HepG2 (cell line): Measurements from ENCODE around the gene MTMR8. TPM values are rescaled to one million over a fixed set of nuclear protein-coding genes. Genes with fewer than 3 reads are reported as not detected.

Experiments used
- ATAC-seq: fragments of 200-7000 bp; cut with Tn5 transposase; 3 replicates; pipeline ENCODE4 v1.9.1; 2020; ENCODE audit warnings: mild to moderate bottlenecking, moderate library complexity
- BruUV-seq: library from RNA; stranded (reverse); fragments of 400-500 nt; replicated peaks from 2 replicates; lab custom pipeline; 2021; lab: Mats Ljungman, UMichigan
- CTCF ChIA-PET: fragments of 300-600 bp; formaldehyde crosslinking; extraction: SDS; loops from one replicate; lab custom pipeline; 2021; ENCODE audit warnings: low total read pairs, inconsistent platforms, low intra/inter-chr PET ratio; lab: Yijun Ruan, JAX
- POLR2A ChIA-PET: fragments of 350-600 bp; sonication (Branson Sonifier 250); formaldehyde crosslinking; loops from one replicate; lab custom pipeline; 2020; ENCODE audit warnings: antibody characterized with exemption, inconsistent platforms; lab: Yijun Ruan, JAX
- DNase-seq: peaks from one replicate; pipeline ENCODE4 v3.0.0-alpha.2; 2015; ENCODE audit warnings: low spot score
- FAIRE-seq: peaks from 3 replicates; lab custom pipeline; 2011; peaks lifted over from hg19 to GRCh38; lab: Jason Lieb, UNC
- H2AFZ ChIP-seq: one replicate; pipeline ENCODE4 v1.6.1; 2011; ENCODE audit warnings: low read length, inconsistent platforms
- H3K27ac ChIP-seq: fragments of 300-600 bp; 3 replicates; pipeline ENCODE4 v1.8.0; 2011; ENCODE audit warnings: mixed run types, mild to moderate bottlenecking, mixed read lengths, low read length, inconsistent platforms; ENCODE audit not compliant: insufficient read depth; ENCODE audit errors: extremely low read length
- H3K27me3 ChIP-seq, 2 experiments: fragments of 200-600 bp in 1 of 2; 2 replicates in 1 of 2; 3 replicates in 1 of 2; pipeline versions ENCODE4 v1.6.0 to v1.8.0; 2011; ENCODE audit warnings: low read length in 2 of 2, mild to moderate bottlenecking in 2 of 2, moderate library complexity in 2 of 2, inconsistent platforms in 1 of 2; ENCODE audit not compliant: insufficient read depth in 2 of 2, control insufficient read depth in 1 of 2
- H3K36me3 ChIP-seq, 2 experiments: fragments of 200-600 bp in 1 of 2; replicated peaks in 1 of 2; 2 replicates in 1 of 2; 3 replicates in 1 of 2; pipeline versions ENCODE4 v1.5.1 to v1.8.0; 2011; ENCODE audit warnings: low read length in 2 of 2, inconsistent platforms in 1 of 2; ENCODE audit not compliant: insufficient read depth in 2 of 2, control insufficient read depth in 1 of 2
- H3K4me1 ChIP-seq: 2 replicates; pipeline ENCODE4 v1.5.1; 2012; ENCODE audit warnings: low read length, inconsistent platforms; ENCODE audit not compliant: insufficient read depth
- H3K4me2 ChIP-seq: 2 replicates; pipeline ENCODE4 v1.6.0; 2011; ENCODE audit warnings: low read depth, low read length, inconsistent platforms
- H3K4me3 ChIP-seq, 3 experiments: fragments of 200-600 bp in 1 of 3; sonication (generic), shearing (Covaris generic) in 1 of 3; replicated peaks in 1 of 3; 2 replicates each; pipeline ENCODE4 v1.5.1; 2011 to 2016; ENCODE audit warnings: low read length in 3 of 3, inconsistent platforms in 2 of 3, low read depth in 2 of 3, mild to moderate bottlenecking in 2 of 3, control low read depth in 1 of 3, mixed read lengths in 1 of 3; ENCODE audit not compliant: insufficient read depth in 1 of 3
- H3K79me2 ChIP-seq: one replicate; pipeline ENCODE4 v1.6.1; 2011; ENCODE audit warnings: low read length, inconsistent platforms; ENCODE audit not compliant: insufficient read depth
- H3K9ac ChIP-seq: 2 replicates; pipeline ENCODE4 v1.6.0; 2011; ENCODE audit warnings: mild to moderate bottlenecking, low read depth, low read length, inconsistent platforms; ENCODE audit not compliant: insufficient read depth
- H3K9me3 ChIP-seq: 2 replicates; pipeline ENCODE4 v1.5.1; 2012; ENCODE audit warnings: mild to moderate bottlenecking, low read length
- H4K20me1 ChIP-seq: 2 replicates; pipeline ENCODE4 v1.6.0; 2011; ENCODE audit warnings: inconsistent platforms, mild to moderate bottlenecking, low read length, moderate library complexity; ENCODE audit not compliant: insufficient read depth
- IRF2 ChIP-seq: IDR thresholded peaks from 2 replicates; pipeline ENCODE4 v1.6.1; 2018; ENCODE audit warnings: missing genetic modification reagents, missing compliant biosample characterization
- MAFF ChIP-seq: IDR thresholded peaks from 2 replicates; pipeline ENCODE4 v1.6.1; 2011; ENCODE audit warnings: low read depth, low read length, improper control_type of control experiment
- MAFK ChIP-seq, 2 experiments: IDR thresholded peaks in 1 of 2; conservative IDR thresholded peaks in 1 of 2; 2 replicates each; pipeline ENCODE4 v1.6.1; 2011; ENCODE audit warnings: improper control_type of control experiment in 2 of 2, low read length in 2 of 2
- ZNF232 ChIP-seq: sonication (generic); formaldehyde crosslinking; IDR thresholded peaks from 2 replicates; pipeline ENCODE4 v1.4.0; 2020; ENCODE audit warnings: missing genetic modification reagents, borderline replicate concordance
- ZNF572 ChIP-seq: sonication (generic); formaldehyde crosslinking; IDR thresholded peaks from 2 replicates; pipeline ENCODE4 v1.5.1; 2020; ENCODE audit warnings: mild to moderate bottlenecking, missing genetic modification reagents
- WGBS: methylation state at CpG from one replicate; pipeline ENCODE4 v1.1.6; 2017; ENCODE audit warnings: low lambda C conversion rate; 5-methylcytosine and 5-hydroxymethylcytosine counted together
- in situ Hi-C: cut with HindIII; loops from 2 replicates; pipeline ENCODE4 v1.10.0; 2017; ENCODE audit warnings: low pct_unique_long_range_greater_than_20kb; ENCODE audit not compliant: extremely low pct_ligation_motif_present
- intact Hi-C: fragments of 100-400 bp; cut with micrococcal nuclease; formaldehyde crosslinking; loops from one replicate; pipeline ENCODE4 v1.10.0; 2022; ENCODE audit not compliant: unreplicated experiment
- polyA plus RNA-seq, 8 experiments: library from polyadenylated mRNA; depleted of rRNA in 3 of 8; stranded (reverse) in 7 of 8; unstranded in 1 of 8; fragments of >200 nt; fragmentation: Illumina TruSeq in 4 of 8; extraction: Trizol in 4 of 8; gene quantifications; 2 replicates each; pipeline versions ENCODE4 v1.2.1 to v1.2.3, GENCODE V29; 2011 to 2016; ENCODE audit warnings: low read depth in 4 of 8, missing spikeins in 1 of 8, mixed read lengths in 1 of 8; ENCODE audit not compliant: insufficient read depth in 1 of 8
- total RNA-seq, 5 experiments: library from RNA; depleted of rRNA; stranded (reverse); fragments of >200 nt; fragmentation: Illumina TruSeq; extraction: Trizol; gene quantifications; 2 replicates each; pipeline ENCODE4 v1.2.3, GENCODE V29; 2016; ENCODE audit warnings: low read depth in 1 of 5
- TF ChIP-seq, protein P1 (sequence below): sonication (generic); formaldehyde crosslinking; IDR thresholded peaks from 2 replicates; pipeline ENCODE4 v1.5.0; 2020; ENCODE audit warnings: mild to moderate bottlenecking, missing genetic modification reagents, borderline replicate concordance
- TF ChIP-seq, protein P2 (sequence below): sonication (generic); formaldehyde crosslinking; IDR thresholded peaks from 2 replicates; pipeline ENCODE4 v1.4.0; 2020; ENCODE audit warnings: mild to moderate bottlenecking, missing genetic modification reagents, borderline replicate concordance

Gene MTMR8
- total and polyA plus RNA-seq, 2 of the 13 experiments (the other 11 are each of a cell fraction or from before 2014, with no cell fraction given), result 0.31 TPM; not detected in 1

DNA sequence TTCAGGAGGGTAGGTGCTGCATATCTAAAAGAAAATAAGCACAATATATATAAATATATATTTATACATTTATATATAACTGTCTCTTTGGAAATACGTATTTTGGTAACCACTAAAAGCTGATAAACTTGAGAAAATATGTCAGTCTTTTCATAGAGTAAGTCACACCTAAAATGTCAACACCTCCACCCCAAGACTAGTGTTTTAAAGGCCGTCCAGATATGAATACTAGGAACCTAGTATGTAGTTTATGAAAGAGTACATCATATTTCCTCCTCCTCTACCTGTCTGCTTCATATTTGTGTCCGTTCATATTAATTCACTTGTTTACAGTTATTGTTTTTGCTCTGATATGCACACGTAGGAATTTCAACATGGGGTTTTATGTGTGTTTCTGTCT lies 45.2 kb downstream of the MTMR8 start:
- Histone ChIP-seq H3K79me2 (no peaks in the 10 kb centered on the region), H2AFZ (no peak overlapping the region), H3K4me3 (no peak overlapping the region), H3K36me3 (no peaks in the 10 kb centered on the region), H3K27ac (no peak overlapping the region), H3K9ac (no peak overlapping the region), H4K20me1 (no peaks in the 10 kb centered on the region), H3K4me1 (no peaks in the 10 kb centered on the region), H3K27me3 (no peaks in the 10 kb centered on the region), H3K4me2 (no peak overlapping the region), H3K9me3 (peaks cover 6% of the 10 kb centered on the region; the same call in 1 of the 2 replicates)
- WGBS, result 2% methylated on average over 4 of the region's 4 CpGs
- TF ChIP-seq, protein P1, sequence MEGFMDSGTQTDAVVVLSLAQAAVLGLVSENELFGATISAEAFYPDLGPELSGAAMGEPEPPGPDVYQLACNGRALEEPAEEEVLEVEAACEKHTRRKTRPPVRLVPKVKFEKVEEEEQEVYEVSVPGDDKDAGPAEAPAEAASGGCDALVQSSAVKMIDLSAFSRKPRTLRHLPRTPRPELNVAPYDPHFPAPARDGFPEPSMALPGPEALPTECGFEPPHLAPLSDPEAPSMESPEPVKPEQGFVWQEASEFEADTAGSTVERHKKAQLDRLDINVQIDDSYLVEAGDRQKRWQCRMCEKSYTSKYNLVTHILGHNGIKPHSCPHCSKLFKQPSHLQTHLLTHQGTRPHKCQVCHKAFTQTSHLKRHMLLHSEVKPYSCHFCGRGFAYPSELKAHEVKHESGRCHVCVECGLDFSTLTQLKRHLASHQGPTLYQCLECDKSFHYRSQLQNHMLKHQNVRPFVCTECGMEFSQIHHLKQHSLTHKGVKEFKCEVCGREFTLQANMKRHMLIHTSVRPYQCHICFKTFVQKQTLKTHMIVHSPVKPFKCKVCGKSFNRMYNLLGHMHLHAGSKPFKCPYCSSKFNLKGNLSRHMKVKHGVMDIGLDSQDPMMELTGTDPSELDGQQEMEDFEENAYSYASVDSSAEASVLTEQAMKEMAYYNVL (CRISPR knock-in tag), result no peak
- no peak for TF ChIP-seq ZNF572 (CRISPR knock-in tag)
- intact Hi-C loops, result no loop called here
- FAIRE-seq, result no peak
- ChIA-PET CTCF (no interaction called here), POLR2A (no interaction called here)
- in situ Hi-C loops, result no loop called here
- no peak for DNase-seq
- no peak for ATAC-seq
- no TSS peak for BruUV-seq

DNA sequence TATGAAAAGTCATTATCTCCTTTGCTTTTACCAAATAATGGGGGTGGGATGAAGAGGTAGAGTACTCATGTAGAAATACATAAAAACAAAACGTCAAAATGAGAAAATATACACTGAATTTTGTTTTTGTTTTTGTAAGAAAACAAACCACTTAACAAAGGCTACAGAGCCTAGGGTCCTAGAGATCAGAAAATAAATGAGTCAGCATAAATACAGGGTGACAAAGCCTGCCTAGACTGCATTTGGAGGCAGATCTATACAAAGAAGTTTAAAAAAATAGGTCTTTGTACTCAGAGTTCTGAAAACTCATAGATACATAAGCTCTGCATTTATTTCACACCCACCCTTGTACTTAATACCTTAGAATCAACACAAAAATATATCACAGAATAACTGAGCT lies 52.4 kb downstream of the MTMR8 start:
- H2AFZ ChIP-seq, result no peak overlapping the region
- H3K4me1 ChIP-seq, result no peaks in the 10 kb centered on the region
- POLR2A ChIA-PET, result no interaction called here
- no peak for DNase-seq
- no peak overlapping the region for H3K4me2 ChIP-seq
- FAIRE-seq, result no peak
- in situ Hi-C loops, result no loop called here
- no peak overlapping the region for H3K27ac ChIP-seq
- H3K4me3 ChIP-seq, result no peak overlapping the region
- no peaks in the 10 kb centered on the region for H3K9me3 ChIP-seq
- no TSS peak for BruUV-seq
- no peak overlapping the region for H3K9ac ChIP-seq
- TF ChIP-seq ZNF232 (CRISPR knock-in tag), result no peak
- TF ChIP-seq IRF2, result no peak
- TF ChIP-seq MAFF, result peak; percentile 80
- TF ChIP-seq, protein P2, sequence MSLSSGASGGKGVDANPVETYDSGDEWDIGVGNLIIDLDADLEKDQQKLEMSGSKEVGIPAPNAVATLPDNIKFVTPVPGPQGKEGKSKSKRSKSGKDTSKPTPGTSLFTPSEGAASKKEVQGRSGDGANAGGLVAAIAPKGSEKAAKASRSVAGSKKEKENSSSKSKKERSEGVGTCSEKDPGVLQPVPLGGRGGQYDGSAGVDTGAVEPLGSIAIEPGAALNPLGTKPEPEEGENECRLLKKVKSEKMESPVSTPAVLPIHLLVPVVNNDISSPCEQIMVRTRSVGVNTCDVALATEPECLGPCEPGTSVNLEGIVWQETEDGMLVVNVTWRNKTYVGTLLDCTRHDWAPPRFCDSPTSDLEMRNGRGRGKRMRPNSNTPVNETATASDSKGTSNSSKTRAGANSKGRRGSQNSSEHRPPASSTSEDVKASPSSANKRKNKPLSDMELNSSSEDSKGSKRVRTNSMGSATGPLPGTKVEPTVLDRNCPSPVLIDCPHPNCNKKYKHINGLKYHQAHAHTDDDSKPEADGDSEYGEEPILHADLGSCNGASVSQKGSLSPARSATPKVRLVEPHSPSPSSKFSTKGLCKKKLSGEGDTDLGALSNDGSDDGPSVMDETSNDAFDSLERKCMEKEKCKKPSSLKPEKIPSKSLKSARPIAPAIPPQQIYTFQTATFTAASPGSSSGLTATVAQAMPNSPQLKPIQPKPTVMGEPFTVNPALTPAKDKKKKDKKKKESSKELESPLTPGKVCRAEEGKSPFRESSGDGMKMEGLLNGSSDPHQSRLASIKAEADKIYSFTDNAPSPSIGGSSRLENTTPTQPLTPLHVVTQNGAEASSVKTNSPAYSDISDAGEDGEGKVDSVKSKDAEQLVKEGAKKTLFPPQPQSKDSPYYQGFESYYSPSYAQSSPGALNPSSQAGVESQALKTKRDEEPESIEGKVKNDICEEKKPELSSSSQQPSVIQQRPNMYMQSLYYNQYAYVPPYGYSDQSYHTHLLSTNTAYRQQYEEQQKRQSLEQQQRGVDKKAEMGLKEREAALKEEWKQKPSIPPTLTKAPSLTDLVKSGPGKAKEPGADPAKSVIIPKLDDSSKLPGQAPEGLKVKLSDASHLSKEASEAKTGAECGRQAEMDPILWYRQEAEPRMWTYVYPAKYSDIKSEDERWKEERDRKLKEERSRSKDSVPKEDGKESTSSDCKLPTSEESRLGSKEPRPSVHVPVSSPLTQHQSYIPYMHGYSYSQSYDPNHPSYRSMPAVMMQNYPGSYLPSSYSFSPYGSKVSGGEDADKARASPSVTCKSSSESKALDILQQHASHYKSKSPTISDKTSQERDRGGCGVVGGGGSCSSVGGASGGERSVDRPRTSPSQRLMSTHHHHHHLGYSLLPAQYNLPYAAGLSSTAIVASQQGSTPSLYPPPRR (CRISPR knock-in tag), result no peak
- peak; percentile 65 to 87; a peak in 3 of 4 replicates for TF ChIP-seq MAFK (conservative IDR thresholded peaks at IDR 0.05 in 1 of 2, IDR thresholded peaks at IDR 0.05 in 1 of 2; ENCODE audit: low read length in 2 of 2)
- TF ChIP-seq, all 625 proteins: peak for 2
- intact Hi-C loops, result no loop called here
- H3K36me3 ChIP-seq, result no peaks in the 10 kb centered on the region
- H3K79me2 ChIP-seq, result no peaks in the 10 kb centered on the region
- no peaks in the 10 kb centered on the region for H3K27me3 ChIP-seq
- no peaks in the 10 kb centered on the region for H4K20me1 ChIP-seq
- WGBS, result 4% methylated on average over 1 of the region's 1 CpG
- CTCF ChIA-PET, result no interaction called here
- ATAC-seq, result no peak
